ENCODE data around the gene LBR.

DNA sequence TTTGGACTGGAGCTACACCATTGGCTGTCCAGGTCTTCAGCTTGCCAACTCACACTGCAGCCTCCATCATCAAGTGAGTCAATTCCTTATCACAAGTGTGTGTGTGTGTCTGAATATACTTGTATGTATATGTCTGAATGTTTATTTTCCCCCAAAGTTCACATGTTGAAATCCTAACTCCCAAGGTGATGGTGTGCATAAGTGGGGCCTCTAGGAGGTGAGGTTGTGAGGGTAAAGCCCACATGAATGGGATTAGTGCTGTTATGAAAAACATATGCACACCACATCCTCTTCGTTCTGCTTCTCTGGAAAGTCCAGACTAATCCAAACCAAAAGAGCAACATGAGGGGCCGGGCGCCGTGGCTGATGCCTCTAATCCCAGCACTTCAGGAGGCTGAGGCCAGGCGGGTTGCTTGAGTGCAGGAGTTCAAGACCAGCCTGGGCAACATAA lies 48.7 kb upstream of the LBR start:
- TF ChIP-seq RAD21 (IDR thresholded peaks at IDR 0.05; ENCODE audit: low read length), result no peak
- TF ChIP-seq, protein P1, sequence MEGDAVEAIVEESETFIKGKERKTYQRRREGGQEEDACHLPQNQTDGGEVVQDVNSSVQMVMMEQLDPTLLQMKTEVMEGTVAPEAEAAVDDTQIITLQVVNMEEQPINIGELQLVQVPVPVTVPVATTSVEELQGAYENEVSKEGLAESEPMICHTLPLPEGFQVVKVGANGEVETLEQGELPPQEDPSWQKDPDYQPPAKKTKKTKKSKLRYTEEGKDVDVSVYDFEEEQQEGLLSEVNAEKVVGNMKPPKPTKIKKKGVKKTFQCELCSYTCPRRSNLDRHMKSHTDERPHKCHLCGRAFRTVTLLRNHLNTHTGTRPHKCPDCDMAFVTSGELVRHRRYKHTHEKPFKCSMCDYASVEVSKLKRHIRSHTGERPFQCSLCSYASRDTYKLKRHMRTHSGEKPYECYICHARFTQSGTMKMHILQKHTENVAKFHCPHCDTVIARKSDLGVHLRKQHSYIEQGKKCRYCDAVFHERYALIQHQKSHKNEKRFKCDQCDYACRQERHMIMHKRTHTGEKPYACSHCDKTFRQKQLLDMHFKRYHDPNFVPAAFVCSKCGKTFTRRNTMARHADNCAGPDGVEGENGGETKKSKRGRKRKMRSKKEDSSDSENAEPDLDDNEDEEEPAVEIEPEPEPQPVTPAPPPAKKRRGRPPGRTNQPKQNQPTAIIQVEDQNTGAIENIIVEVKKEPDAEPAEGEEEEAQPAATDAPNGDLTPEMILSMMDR (conservative IDR thresholded peaks at IDR 0.05; ENCODE audit: low read depth, low read length), result no peak
- no peak for TF ChIP-seq POLR2A (IDR thresholded peaks at IDR 0.05; ENCODE audit: low read depth, low read length)
- no peak for TF ChIP-seq MAFK (IDR thresholded peaks at IDR 0.05; ENCODE audit: low read depth, low read length)
- TF ChIP-seq RCOR1 (IDR thresholded peaks at IDR 0.05; ENCODE audit: insufficient replicate concordance, low read length), result no peak
- TF ChIP-seq MAZ (IDR thresholded peaks at IDR 0.05; ENCODE audit: borderline replicate concordance, low read depth, low read length), result no peak
- no peak for TF ChIP-seq RFX5 (IDR thresholded peaks at IDR 0.05; ENCODE audit: low read depth, low read length)
- TF ChIP-seq CEBPB (IDR thresholded peaks at IDR 0.05; ENCODE audit: low read depth, low read length), result no peak
- 0 out of 2 replicates have a peak, but pooled peaks have one; percentile 7 for TF ChIP-seq FOS (IDR thresholded peaks at IDR 0.05; ENCODE audit: low read depth, low read length)

All from IMR-90 (cell line).